A673 (cell line): ENCODE data around the gene HECW1. TPM values are rescaled to one million over a fixed set of nuclear protein-coding genes. Genes with fewer than 3 reads are reported as not detected.

Experiments used
- BruUV-seq: library from RNA; stranded (reverse); fragments of 400-500 nt; replicated peaks from 2 replicates; lab custom pipeline; 2021; lab: Mats Ljungman, UMichigan
- CTCF ChIA-PET: fragments of 300-600 bp; sonication (Branson Sonifier 250); formaldehyde crosslinking; loops from one replicate; lab custom pipeline; 2022; ENCODE audit warnings: antibody characterized with exemption; lab: Charles Lee
- POLR2A ChIA-PET: fragments of 300-600 bp; sonication (Branson Sonifier 250); formaldehyde crosslinking; loops from one replicate; lab custom pipeline; 2022; ENCODE audit warnings: antibody characterized with exemption; ENCODE audit not compliant: low non-redundant PET; lab: Charles Lee
- DNase-seq: peaks from one replicate; pipeline ENCODE4 v3.0.0-alpha.2; 2015; ENCODE audit warnings: low spot score
- H3K27ac ChIP-seq: fragments of 200-600 bp; sonication (generic); 2 replicates; pipeline ENCODE4 v1.5.1; 2016; ENCODE audit warnings: mixed run types, low read depth, mild to moderate bottlenecking, mixed read lengths, antibody characterized with exemption, low read length; ENCODE audit not compliant: poor library complexity, severe bottlenecking
- H3K27me3 ChIP-seq: fragments of 200-600 bp; sonication (generic); replicated peaks from 2 replicates; pipeline ENCODE4 v1.6.1; 2017; ENCODE audit warnings: mixed run types, low read depth, mild to moderate bottlenecking, mixed read lengths, antibody characterized with exemption, low read length; ENCODE audit not compliant: insufficient read depth, poor library complexity
- H3K36me3 ChIP-seq: fragments of 200-600 bp; sonication (generic); 2 replicates; pipeline ENCODE4 v1.6.1; 2016; ENCODE audit warnings: mixed run types, mild to moderate bottlenecking, mixed read lengths, antibody characterized with exemption, low read length; ENCODE audit not compliant: insufficient read depth, poor library complexity, severe bottlenecking
- H3K4me1 ChIP-seq: fragments of 200-600 bp; sonication (generic); 2 replicates; pipeline ENCODE4 v1.6.1; 2017; ENCODE audit warnings: mixed run types, mild to moderate bottlenecking, mixed read lengths, antibody characterized with exemption, low read length; ENCODE audit not compliant: insufficient read depth, poor library complexity, severe bottlenecking
- H3K4me3 ChIP-seq: fragments of 200-600 bp; sonication (generic); 2 replicates; pipeline ENCODE4 v1.5.1; 2016; ENCODE audit warnings: low read depth, mixed run types, mild to moderate bottlenecking, mixed read lengths, low read length; ENCODE audit not compliant: poor library complexity, severe bottlenecking
- H3K9me3 ChIP-seq: fragments of 200-600 bp; sonication (generic); 2 replicates; pipeline ENCODE4 v1.6.1; 2016; ENCODE audit warnings: mixed run types, low read depth, mild to moderate bottlenecking, mixed read lengths, antibody characterized with exemption, low read length; ENCODE audit not compliant: poor library complexity, severe bottlenecking
- CTCF ChIP-seq: fragments of 300-800, 200-600 bp; sonication (generic); conservative IDR thresholded peaks from 2 replicates; pipeline ENCODE4 v1.5.1; 2017; ENCODE audit warnings: low read depth, mild to moderate bottlenecking, antibody characterized with exemption, low read length, moderate library complexity, mixed read lengths
- EZH2 ChIP-seq: fragments of 200-600 bp; sonication (generic); IDR thresholded peaks from 2 replicates; pipeline ENCODE4 v1.6.1; 2017; ENCODE audit warnings: borderline replicate concordance, low read depth, mild to moderate bottlenecking, mixed read lengths, antibody characterized with exemption, low read length; ENCODE audit not compliant: poor library complexity, severe bottlenecking
- intact Hi-C: fragments of 100-400 bp; cut with micrococcal nuclease; formaldehyde crosslinking; loops from one replicate; pipeline ENCODE4 v1.10.0; 2022; ENCODE audit not compliant: unreplicated experiment
- total RNA-seq: library from RNA; stranded (reverse); gene quantifications from 2 replicates; pipeline ENCODE4 v1.2.3, GENCODE V29; 2021

The HECW1 gene
- total RNA-seq, 1 experiment from 2014 or later: 0.39 TPM

DNA sequence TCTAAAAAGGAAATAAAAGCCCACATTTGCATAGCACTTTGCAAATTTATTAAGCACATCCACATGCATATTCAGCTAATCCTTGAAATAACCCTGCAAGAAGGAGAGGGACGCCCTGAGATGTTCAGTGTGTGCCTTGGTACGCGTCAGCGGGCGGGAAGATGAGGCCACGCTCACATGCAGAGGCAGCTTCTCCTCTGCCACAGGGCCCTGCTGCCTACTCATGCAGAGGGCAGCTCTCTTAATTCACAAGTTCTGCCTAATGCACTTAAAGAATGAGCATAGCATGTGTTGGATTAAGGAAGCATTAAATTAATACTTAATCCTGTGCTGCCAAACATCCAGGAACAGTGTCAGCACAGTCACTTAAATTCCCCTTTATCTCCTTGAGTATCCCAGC, 132.3 kb downstream of the HECW1 start:
- CTCF ChIA-PET: interaction anchor here (0.8 kb wide), 1 partner anchor 173 kb away, joined by 3 read pairs; no protein-coding TSS in a partner anchor
- no peaks in the 10 kb centered on the region for H3K27me3 ChIP-seq
- H3K9me3 ChIP-seq: no peaks in the 10 kb centered on the region
- POLR2A ChIA-PET: no interaction called here
- no peaks in the 10 kb centered on the region for H3K36me3 ChIP-seq
- no peak overlapping the region for H3K27ac ChIP-seq
- intact Hi-C loops: no loop called here
- TF ChIP-seq CTCF: no peak
- no peak for TF ChIP-seq EZH2
- peak; percentile 8 for DNase-seq
- no peak overlapping the region for H3K4me3 ChIP-seq
- BruUV-seq: no TSS peak
- peaks cover 8% of the 10 kb centered on the region for H3K4me1 ChIP-seq

GRCh38 chr7:43247757-43248156, 135.3 kb downstream of the HECW1 start:
- Histone ChIP-seq H3K4me1 (peaks cover 8% of the 10 kb centered on the region), H3K27ac (no peak overlapping the region), H3K36me3 (no peaks in the 10 kb centered on the region), H3K27me3 (no peaks in the 10 kb centered on the region), H3K9me3 (no peaks in the 10 kb centered on the region), H3K4me3 (no peak overlapping the region)
- TF ChIP-seq CTCF (no peak), EZH2 (no peak)
- intact Hi-C loops: no loop called here
- POLR2A ChIA-PET: no interaction called here
- no peak for DNase-seq
- no TSS peak for BruUV-seq
- CTCF ChIA-PET: no interaction called here

DNA sequence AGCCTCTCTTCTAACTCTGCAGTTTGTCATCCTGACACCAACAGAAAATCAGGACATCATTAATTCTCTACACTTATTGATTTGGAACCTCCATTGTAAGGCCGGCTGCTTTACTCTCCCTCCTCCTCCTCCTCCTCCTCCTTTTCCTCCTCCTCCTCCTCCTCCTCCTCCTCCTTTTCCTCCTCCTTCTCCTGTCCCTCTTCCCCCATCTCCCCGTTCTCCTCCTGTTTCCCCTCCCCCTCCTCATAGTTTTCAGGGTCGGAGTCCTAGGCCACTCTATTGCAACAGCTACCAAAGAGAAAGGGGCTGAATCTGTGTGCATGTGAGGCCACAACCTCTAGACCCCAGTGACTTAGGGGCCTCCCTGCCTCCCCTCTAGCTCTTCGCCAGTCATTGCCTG, 136.1 kb downstream of the HECW1 start:
- CTCF ChIA-PET: no interaction called here

More for the DNA sequence above, 136.1 kb downstream of the HECW1 start:
- no peaks in the 10 kb centered on the region for H3K27me3 ChIP-seq
- BruUV-seq: no TSS peak
- TF ChIP-seq EZH2: no peak
- no peak for TF ChIP-seq CTCF
- POLR2A ChIA-PET: no interaction called here
- H3K36me3 ChIP-seq: no peaks in the 10 kb centered on the region
- intact Hi-C loops: no loop called here
- H3K27ac ChIP-seq: no peak overlapping the region
- DNase-seq: no peak
- H3K9me3 ChIP-seq: no peaks in the 10 kb centered on the region
- H3K4me3 ChIP-seq: no peak overlapping the region
- peaks cover 8% of the 10 kb centered on the region for H3K4me1 ChIP-seq
